PC-3 (cell line): ENCODE measurements around the gene MRPL21.

Source experiments
- EZH2 ChIP-seq: fragments of 300-600 bp; sonication (generic); IDR thresholded peaks from one replicate; pipeline ENCODE4 v1.6.1; 2017; ENCODE audit warnings: antibody characterized with exemption, mild to moderate bottlenecking, low read length; ENCODE audit not compliant: unreplicated experiment
- EZH2phosphoT487 ChIP-seq: fragments of 300-600 bp; sonication (generic); IDR thresholded peaks from 2 replicates; pipeline ENCODE4 v1.6.1; 2018; ENCODE audit warnings: mild to moderate bottlenecking, antibody characterized with exemption, low read length, borderline replicate concordance
- TF ChIP-seq, protein P1 (sequence below): fragments of 300-600 bp; sonication (generic); conservative IDR thresholded peaks from 2 replicates; pipeline ENCODE4 v1.5.1; 2017; ENCODE audit warnings: antibody characterized with exemption, low read depth, mild to moderate bottlenecking, low read length

DNA sequence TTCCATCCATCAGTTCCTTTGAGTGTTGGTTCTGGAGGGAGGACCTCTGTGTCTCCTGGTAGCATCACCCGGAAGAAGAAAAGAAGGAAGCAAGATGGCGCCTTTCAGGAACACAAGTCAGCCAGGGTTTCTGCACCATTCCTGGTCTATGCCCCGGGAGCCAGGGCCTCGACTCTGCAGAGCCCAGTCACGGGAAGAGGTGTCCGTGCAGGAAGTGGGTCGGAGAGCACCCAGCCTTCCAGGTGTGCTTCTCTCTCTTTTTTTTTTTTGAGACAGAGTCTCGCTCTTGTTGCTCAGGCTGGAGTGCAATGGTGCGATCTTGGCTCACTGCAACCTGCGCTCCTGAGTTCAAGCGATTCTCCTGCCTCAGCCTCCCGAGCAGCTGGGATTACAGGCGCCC, 21.2 kb downstream of the MRPL21 start:
- TF ChIP-seq, protein P1, sequence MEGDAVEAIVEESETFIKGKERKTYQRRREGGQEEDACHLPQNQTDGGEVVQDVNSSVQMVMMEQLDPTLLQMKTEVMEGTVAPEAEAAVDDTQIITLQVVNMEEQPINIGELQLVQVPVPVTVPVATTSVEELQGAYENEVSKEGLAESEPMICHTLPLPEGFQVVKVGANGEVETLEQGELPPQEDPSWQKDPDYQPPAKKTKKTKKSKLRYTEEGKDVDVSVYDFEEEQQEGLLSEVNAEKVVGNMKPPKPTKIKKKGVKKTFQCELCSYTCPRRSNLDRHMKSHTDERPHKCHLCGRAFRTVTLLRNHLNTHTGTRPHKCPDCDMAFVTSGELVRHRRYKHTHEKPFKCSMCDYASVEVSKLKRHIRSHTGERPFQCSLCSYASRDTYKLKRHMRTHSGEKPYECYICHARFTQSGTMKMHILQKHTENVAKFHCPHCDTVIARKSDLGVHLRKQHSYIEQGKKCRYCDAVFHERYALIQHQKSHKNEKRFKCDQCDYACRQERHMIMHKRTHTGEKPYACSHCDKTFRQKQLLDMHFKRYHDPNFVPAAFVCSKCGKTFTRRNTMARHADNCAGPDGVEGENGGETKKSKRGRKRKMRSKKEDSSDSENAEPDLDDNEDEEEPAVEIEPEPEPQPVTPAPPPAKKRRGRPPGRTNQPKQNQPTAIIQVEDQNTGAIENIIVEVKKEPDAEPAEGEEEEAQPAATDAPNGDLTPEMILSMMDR, result no peak
- TF ChIP-seq EZH2 (no peak), EZH2phosphoT487 (no peak)
